ENCODE data around the gene DNAI2. TPM values are rescaled to one million over a fixed set of nuclear protein-coding genes. Genes with fewer than 3 reads are reported as not detected.

The DNAI2 gene, protein sequence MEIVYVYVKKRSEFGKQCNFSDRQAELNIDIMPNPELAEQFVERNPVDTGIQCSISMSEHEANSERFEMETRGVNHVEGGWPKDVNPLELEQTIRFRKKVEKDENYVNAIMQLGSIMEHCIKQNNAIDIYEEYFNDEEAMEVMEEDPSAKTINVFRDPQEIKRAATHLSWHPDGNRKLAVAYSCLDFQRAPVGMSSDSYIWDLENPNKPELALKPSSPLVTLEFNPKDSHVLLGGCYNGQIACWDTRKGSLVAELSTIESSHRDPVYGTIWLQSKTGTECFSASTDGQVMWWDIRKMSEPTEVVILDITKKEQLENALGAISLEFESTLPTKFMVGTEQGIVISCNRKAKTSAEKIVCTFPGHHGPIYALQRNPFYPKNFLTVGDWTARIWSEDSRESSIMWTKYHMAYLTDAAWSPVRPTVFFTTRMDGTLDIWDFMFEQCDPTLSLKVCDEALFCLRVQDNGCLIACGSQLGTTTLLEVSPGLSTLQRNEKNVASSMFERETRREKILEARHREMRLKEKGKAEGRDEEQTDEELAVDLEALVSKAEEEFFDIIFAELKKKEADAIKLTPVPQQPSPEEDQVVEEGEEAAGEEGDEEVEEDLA
- polyA plus RNA-seq, result 0.07 TPM
- long read RNA-seq, donor 1, result 0 reads
- long read RNA-seq, donor 2, result 0 reads
- long read RNA-seq, donor 3, result 0 reads
- long read RNA-seq, donor 4, result 0 reads
- long read RNA-seq, donor 5, result 0 reads
- long read RNA-seq, donor 6, result 0 reads
- long read RNA-seq, donor 7, result 0 reads
- long read RNA-seq, donor 8, result 0 reads
- long read RNA-seq, donor 9, result 0 reads
- long read RNA-seq, donor 10, result 0 reads
- long read RNA-seq, donor 11, result 0 reads

DNA sequence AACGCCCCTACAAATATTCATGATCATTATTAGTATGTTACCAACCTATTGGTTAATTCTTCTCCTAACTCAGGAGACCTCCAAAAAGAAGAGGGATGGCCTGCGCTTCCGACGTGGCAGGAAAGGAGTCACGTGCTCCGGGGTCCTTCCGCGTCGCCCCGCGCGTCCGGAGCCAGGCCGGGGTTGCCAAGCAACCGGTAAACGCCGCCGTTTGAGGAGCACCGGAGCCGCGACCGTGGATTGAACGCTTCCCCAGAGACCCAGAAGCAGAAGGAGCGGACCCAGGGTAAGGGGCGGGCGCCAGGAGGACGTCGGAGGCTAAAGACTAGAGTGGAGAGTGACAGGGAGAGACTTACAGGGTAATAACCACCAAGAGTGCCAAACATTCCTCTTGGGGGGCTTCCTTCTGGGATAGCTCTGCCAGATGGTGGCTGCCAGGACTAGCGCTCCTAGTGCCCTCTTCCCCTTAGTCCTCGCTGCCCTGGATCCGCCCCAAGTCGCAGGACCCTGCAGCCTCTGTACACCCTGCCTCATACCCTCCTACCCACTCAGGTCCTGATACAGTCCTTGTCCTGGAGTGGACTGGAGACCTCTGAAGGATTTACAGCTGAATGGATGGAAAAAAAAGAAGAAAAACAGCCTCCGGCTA, at the start of gene DNAI2:
Gene DNAI2 (plus strand): TSS at position 175 of the 649 bp plus-strand sequence. CDS start 7,584 bp downstream, outside the sequence.
- Histone ChIP-seq H3K9me3 (ENCODE audit: control insufficient read depth, low read depth, low read length) (no peaks in the 10 kb centered on the region), H3K4me1 (ENCODE audit: control insufficient read depth, insufficient read depth, low read length) (peaks cover 7% of the 10 kb centered on the region), H3K27ac (ENCODE audit: low read length) (no peak within 1 kb of the TSS), H3K36me3 (ENCODE audit: control insufficient read depth, insufficient read depth, low read length) (no peaks in the 10 kb centered on the region), H3K27me3 (ENCODE audit: control insufficient read depth, insufficient read depth, low read length) (peaks cover 9% of the 10 kb centered on the region), H3K4me3 (ENCODE audit: low read length) (no peak within 1 kb of the TSS)
- no CpG with 5 or more reads among the region's 33 CpGs for WGBS (ENCODE audit: insufficient coverage, low lambda C conversion rate)
- DNase-seq, result peak in 1 of 2 donors; percentile 53

DNA sequence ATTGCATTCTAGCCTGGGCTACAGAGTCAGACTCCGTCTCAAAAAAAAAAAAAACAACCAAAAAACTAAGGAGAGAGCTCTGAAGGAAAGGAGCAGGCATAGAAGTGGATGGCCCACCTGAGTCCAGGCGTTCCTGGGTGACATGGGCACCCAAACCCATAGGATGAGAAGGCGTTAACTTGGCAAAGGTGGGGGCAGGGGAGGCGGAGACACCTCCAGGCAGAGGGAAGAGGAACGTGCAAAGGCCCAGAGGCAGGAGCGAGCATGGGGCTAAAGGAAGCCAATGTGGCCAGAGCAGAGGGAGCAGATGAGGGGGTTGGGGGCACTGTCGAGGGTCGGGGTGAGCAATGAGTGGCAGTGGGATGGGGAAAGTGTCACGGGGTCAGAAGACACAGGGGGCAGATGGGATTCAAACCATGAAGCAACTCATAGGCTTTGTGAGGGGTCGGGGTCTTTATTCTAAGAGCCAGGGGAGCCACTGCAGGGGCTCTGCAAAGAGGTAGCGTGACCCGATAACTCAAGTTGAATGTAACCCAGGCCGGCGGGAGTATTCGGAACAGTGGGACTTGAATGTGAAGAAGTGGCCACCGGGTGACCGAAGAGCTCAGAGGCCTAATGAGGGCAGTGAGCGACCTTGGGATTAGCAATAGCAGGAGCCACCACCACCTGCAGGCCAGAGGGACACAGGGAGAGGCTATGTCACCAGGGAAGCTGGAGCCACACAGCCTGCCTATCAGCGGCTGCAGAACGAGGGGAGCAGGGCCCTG, 48.9 kb upstream of the DNAI2 start:
- Histone ChIP-seq H3K4me3 (ENCODE audit: low read length) (no peak overlapping the region), H3K9me3 (ENCODE audit: control insufficient read depth, low read depth, low read length) (no peaks in the 10 kb centered on the region), H3K27ac (ENCODE audit: low read length) (no peak overlapping the region), H3K36me3 (ENCODE audit: control insufficient read depth, insufficient read depth, low read length) (peaks cover 50% of the 10 kb centered on the region), H3K4me1 (ENCODE audit: control insufficient read depth, insufficient read depth, low read length) (no peaks in the 10 kb centered on the region), H3K27me3 (ENCODE audit: control insufficient read depth, insufficient read depth, low read length) (no peaks in the 10 kb centered on the region)
- DNase-seq, result no peak
- no CpG with 5 or more reads among the region's 20 CpGs for WGBS (ENCODE audit: insufficient coverage, low lambda C conversion rate)

DNA sequence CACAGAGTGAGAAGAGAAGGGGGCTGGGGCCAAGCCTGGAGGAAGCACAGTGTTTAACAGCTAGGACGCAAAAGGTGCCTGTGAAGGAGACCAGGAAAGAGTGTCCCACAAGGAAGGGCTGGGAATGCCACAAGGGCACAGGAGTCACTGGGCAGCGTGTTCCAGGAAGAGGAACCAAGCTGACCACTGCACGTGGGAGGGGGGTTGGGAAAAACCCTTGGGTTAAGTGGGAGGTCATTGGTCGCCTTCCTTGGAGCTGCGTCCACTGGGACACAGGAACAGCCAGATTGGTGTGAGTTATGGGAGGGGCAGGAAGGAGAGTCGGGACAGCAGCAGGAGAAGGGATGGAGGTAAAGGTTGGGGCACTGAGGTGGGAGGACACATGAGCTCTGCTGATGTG, 47.8 kb upstream of the DNAI2 start:
- Histone ChIP-seq H3K27ac (ENCODE audit: low read length) (no peak overlapping the region), H3K27me3 (ENCODE audit: control insufficient read depth, insufficient read depth, low read length) (no peaks in the 10 kb centered on the region), H3K4me3 (ENCODE audit: low read length) (no peak overlapping the region), H3K9me3 (ENCODE audit: control insufficient read depth, low read depth, low read length) (no peaks in the 10 kb centered on the region), H3K4me1 (ENCODE audit: control insufficient read depth, insufficient read depth, low read length) (no peaks in the 10 kb centered on the region), H3K36me3 (ENCODE audit: control insufficient read depth, insufficient read depth, low read length) (peaks cover 59% of the 10 kb centered on the region)
- no CpG with 5 or more reads among the region's 6 CpGs for WGBS (ENCODE audit: insufficient coverage, low lambda C conversion rate)
- no peak for DNase-seq

DNA sequence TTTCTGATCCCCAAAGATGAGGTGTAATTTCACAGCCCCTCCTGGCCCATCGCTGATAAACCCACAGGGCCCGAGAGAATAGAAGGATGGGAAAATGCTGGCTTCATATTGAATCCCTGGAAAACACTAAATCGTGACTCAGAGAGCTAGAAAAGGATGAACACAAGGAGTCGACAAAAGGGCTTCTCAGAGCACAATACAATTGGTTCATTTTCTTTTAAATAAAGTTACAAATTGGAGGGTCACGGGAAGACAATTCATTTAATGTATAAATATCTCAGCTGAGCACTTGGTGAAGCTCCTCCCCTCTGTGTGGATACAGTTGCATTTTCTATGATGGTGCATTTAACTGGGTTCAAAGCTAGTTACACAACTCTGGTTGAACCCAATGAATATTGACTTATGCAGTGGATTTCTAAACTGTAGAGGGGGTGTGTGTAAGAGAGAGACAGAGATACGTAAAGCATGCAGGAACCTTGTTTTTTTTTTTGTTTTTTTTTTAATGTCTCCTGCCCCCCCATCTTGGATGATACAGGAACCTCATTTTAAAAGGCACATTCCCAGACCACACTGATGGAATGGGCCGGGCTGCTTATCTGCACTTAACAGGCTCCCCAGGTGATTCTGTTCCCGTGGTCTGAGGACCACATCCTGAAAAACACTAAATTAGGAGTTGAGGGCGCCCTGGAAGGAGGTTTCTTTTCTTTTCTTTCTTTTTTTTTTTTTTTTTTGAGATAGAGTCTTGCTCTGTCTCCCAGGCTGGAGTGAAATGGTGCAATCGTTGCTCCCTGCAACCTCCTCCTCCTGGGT, 46.6 kb upstream of the DNAI2 start:
- H3K9me3 ChIP-seq (ENCODE audit: control insufficient read depth, low read depth, low read length), result no peaks in the 10 kb centered on the region
- H3K27ac ChIP-seq (ENCODE audit: low read length), result no peak overlapping the region
- no peak overlapping the region for H3K4me3 ChIP-seq (ENCODE audit: low read length)
- 67% methylated on average over 1 of the region's 10 CpGs for WGBS (ENCODE audit: insufficient coverage, low lambda C conversion rate)
- peaks cover 61% of the 10 kb centered on the region for H3K36me3 ChIP-seq (ENCODE audit: control insufficient read depth, insufficient read depth, low read length)
- H3K27me3 ChIP-seq (ENCODE audit: control insufficient read depth, insufficient read depth, low read length), result no peaks in the 10 kb centered on the region
- H3K4me1 ChIP-seq (ENCODE audit: control insufficient read depth, insufficient read depth, low read length), result no peaks in the 10 kb centered on the region
- no peak for DNase-seq

DNA sequence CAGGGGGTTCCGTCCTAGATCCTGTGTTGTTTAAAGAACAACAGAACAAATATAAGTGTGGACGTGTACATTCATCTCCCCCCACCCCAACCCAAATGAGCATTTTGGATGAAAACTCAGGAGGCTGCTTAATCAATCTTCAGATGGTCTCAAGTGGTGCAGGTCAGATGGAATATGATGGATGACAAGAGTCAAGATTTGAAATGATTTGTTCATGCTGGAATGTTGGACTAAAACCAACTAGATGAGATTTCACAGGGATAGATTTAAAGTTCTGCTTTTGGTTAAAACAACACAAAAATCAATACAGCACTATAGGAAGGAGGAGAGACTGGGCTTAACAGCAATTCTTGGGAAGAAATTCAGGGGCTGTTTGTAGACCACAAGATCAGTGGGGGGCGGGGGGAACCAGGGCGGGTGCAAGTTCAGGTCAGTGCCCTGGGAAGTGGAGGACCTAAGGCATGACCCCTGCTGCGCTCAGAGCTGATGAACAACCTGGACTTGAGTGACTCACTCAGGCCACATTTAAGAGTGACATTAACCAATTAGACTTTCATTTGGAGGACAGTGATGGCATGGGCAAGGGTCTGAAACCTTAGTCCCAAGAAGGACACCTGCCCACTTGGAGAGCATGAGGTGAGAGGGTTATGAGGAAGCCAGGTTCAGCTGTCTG, 45.6 kb upstream of the DNAI2 start:
- H3K36me3 ChIP-seq (ENCODE audit: control insufficient read depth, insufficient read depth, low read length), result peaks cover 62% of the 10 kb centered on the region
- DNase-seq, result no peak
- no peak overlapping the region for H3K27ac ChIP-seq (ENCODE audit: low read length)
- no peak overlapping the region for H3K4me3 ChIP-seq (ENCODE audit: low read length)
- no peaks in the 10 kb centered on the region for H3K4me1 ChIP-seq (ENCODE audit: control insufficient read depth, insufficient read depth, low read length)
- WGBS (ENCODE audit: insufficient coverage, low lambda C conversion rate), result no CpG with 5 or more reads among the region's 5 CpGs
- no peaks in the 10 kb centered on the region for H3K9me3 ChIP-seq (ENCODE audit: control insufficient read depth, low read depth, low read length)
- no peaks in the 10 kb centered on the region for H3K27me3 ChIP-seq (ENCODE audit: control insufficient read depth, insufficient read depth, low read length)

DNA sequence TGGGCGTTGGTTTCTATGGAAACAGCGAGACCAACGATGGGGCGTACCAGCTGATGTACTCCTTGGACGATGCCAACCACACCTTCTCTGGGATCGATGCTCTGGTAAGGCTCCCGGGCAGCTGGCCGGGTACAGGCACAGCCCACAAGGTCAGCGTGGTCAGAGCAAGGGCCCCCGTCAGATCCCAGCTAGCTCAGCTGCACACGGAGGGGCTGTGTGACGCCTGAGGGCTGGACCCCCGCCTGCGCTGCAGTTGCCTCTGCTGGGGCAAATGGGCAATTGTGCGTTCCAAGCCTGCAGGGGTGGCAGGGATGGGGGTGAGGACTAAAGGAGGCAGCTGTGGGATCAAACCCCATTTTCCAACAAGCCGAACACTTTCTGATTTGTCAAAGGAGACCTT, 43.1 kb upstream of the DNAI2 start:
- DNase-seq, result no peak
- Histone ChIP-seq H3K27ac (ENCODE audit: low read length) (no peak overlapping the region), H3K9me3 (ENCODE audit: control insufficient read depth, low read depth, low read length) (no peaks in the 10 kb centered on the region), H3K27me3 (ENCODE audit: control insufficient read depth, insufficient read depth, low read length) (no peaks in the 10 kb centered on the region), H3K4me3 (ENCODE audit: low read length) (no peak overlapping the region), H3K4me1 (ENCODE audit: control insufficient read depth, insufficient read depth, low read length) (no peaks in the 10 kb centered on the region), H3K36me3 (ENCODE audit: control insufficient read depth, insufficient read depth, low read length) (peaks cover 48% of the 10 kb centered on the region)
- no CpG with 5 or more reads among the region's 16 CpGs for WGBS (ENCODE audit: insufficient coverage, low lambda C conversion rate)

DNA sequence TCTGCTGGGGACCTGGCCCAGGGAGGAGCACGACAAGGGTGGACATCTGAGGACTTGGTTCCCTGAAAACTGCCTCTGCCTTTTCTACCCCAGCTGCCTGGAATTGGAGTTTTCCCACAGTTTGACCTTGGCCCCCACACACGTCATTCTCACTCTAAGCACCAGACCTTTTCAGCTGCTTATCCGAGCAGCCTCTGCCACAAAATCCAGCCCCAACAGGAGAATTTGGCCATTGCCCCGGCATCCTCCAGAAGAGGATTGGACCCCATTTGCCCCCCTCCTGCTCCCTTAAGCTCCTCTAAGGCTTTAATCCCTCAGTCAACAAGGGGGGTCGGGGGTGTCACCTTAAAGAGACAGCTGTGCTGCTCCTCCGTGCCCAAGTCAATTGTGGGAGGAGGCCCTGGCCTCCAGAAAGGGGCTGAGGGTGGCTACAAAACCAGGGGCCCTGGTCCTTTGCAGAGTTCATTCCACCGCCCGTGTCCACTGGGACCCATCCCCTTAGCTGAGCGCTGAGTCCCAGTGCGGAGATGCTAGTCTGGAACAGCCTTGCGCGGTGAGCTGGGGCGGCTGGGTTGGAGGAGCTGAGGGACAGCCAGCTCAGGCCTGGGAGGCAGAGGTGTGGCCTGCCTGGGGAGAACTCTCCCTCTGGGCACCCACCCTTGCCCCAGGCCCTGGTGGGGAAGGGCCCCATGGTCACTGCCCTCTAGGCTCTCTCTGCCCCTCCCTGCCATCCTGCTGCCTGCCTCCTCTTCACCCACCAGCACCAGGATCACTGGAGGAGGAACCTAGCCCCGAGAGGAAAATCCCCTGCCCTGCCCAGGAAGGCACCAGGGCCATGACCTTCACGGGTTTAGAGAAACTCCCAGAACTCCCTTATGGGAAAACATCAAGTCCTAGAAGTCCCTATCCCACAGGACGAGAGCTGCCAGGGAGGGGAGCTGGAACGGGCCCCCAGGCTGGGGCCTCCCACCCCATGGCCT, 41.8 kb upstream of the DNAI2 start:
- no CpG with 5 or more reads among the region's 17 CpGs for WGBS (ENCODE audit: insufficient coverage, low lambda C conversion rate)
- peaks cover 48% of the 10 kb centered on the region for H3K36me3 ChIP-seq (ENCODE audit: control insufficient read depth, insufficient read depth, low read length)
- no peak overlapping the region for H3K4me3 ChIP-seq (ENCODE audit: low read length)
- no peaks in the 10 kb centered on the region for H3K4me1 ChIP-seq (ENCODE audit: control insufficient read depth, insufficient read depth, low read length)
- DNase-seq, result no peak
- no peaks in the 10 kb centered on the region for H3K9me3 ChIP-seq (ENCODE audit: control insufficient read depth, low read depth, low read length)
- H3K27ac ChIP-seq (ENCODE audit: low read length), result no peak overlapping the region
- H3K27me3 ChIP-seq (ENCODE audit: control insufficient read depth, insufficient read depth, low read length), result no peaks in the 10 kb centered on the region

DNA sequence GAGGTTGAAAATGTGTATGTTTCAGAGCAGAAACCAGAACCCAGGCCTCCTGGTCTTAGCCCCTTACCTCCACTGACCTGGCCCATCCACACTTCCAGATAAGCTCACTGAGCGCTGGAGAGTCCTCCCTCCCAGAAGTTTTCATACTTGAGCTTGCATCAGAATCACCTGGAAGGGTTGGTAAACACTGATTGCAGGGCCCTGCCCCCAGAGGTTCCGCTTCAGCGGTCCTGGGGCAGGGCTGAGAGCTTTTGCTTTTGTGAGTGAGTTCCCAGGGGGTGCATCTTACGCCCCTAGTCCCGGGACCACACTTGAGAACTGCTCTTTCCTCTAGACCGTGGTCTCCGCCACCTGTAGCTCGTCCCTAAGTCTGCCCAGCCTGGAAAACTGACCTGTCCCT, 40.1 kb upstream of the DNAI2 start:
- Histone ChIP-seq H3K36me3 (ENCODE audit: control insufficient read depth, insufficient read depth, low read length) (peaks cover 54% of the 10 kb centered on the region), H3K27ac (ENCODE audit: low read length) (no peak overlapping the region), H3K9me3 (ENCODE audit: control insufficient read depth, low read depth, low read length) (no peaks in the 10 kb centered on the region), H3K27me3 (ENCODE audit: control insufficient read depth, insufficient read depth, low read length) (no peaks in the 10 kb centered on the region), H3K4me3 (ENCODE audit: low read length) (no peak overlapping the region), H3K4me1 (ENCODE audit: control insufficient read depth, insufficient read depth, low read length) (no peaks in the 10 kb centered on the region)
- DNase-seq, result no peak
- WGBS (ENCODE audit: insufficient coverage, low lambda C conversion rate), result no CpG with 5 or more reads among the region's 8 CpGs

Measured in large intestine (tissue), 12 donors.